Measurements from ENCODE around the gene CYBRD1.

Gene CYBRD1

GRCh38 chr2:171547720-171548119, 25.4 kb downstream of the CYBRD1 start:
- no peak for DNase-seq

GRCh38 chr2:171550613-171551012, 28.3 kb downstream of the CYBRD1 start:
- no peak overlapping the region for H3K4me3 ChIP-seq (ENCODE audit: insufficient read depth, low read depth, low read length, poor library complexity, severe bottlenecking)
- H3K27ac ChIP-seq (ENCODE audit: insufficient read depth, low read length, poor library complexity, severe bottlenecking): no peak overlapping the region
- no peaks in the 10 kb centered on the region for H3K27me3 ChIP-seq (replicated peaks; ENCODE audit: control insufficient read depth, insufficient read depth, low read length, poor library complexity, severe bottlenecking)
- H3K9me3 ChIP-seq (ENCODE audit: control insufficient read depth, low read length): no peaks in the 10 kb centered on the region
- no peaks in the 10 kb centered on the region for H3K4me1 ChIP-seq (ENCODE audit: control insufficient read depth, insufficient read depth, low read length, poor library complexity, severe bottlenecking)
- DNase-seq: no peak
- no peaks in the 10 kb centered on the region for H3K36me3 ChIP-seq (ENCODE audit: control insufficient read depth, insufficient read depth, low read length)

More at GRCh38 chr2:171547720-171548119, 25.4 kb downstream of the CYBRD1 start:
- no peaks in the 10 kb centered on the region for H3K36me3 ChIP-seq (ENCODE audit: control insufficient read depth, insufficient read depth, low read length)
- H3K27ac ChIP-seq (ENCODE audit: insufficient read depth, low read length, poor library complexity, severe bottlenecking): no peak overlapping the region
- H3K4me3 ChIP-seq (ENCODE audit: insufficient read depth, low read depth, low read length, poor library complexity, severe bottlenecking): no peak overlapping the region
- H3K4me1 ChIP-seq (ENCODE audit: control insufficient read depth, insufficient read depth, low read length, poor library complexity, severe bottlenecking): no peaks in the 10 kb centered on the region
- no peaks in the 10 kb centered on the region for H3K9me3 ChIP-seq (ENCODE audit: control insufficient read depth, low read length)
- H3K27me3 ChIP-seq (replicated peaks; ENCODE audit: control insufficient read depth, insufficient read depth, low read length, poor library complexity, severe bottlenecking): no peaks in the 10 kb centered on the region

- DNase-seq: no peak
- Histone ChIP-seq H3K4me3 (ENCODE audit: insufficient read depth, low read depth, low read length, poor library complexity, severe bottlenecking) (no peak overlapping the region), H3K27ac (ENCODE audit: insufficient read depth, low read length, poor library complexity, severe bottlenecking) (no peak overlapping the region), H3K36me3 (ENCODE audit: control insufficient read depth, insufficient read depth, low read length) (no peaks in the 10 kb centered on the region), H3K4me1 (ENCODE audit: control insufficient read depth, insufficient read depth, low read length, poor library complexity, severe bottlenecking) (no peaks in the 10 kb centered on the region), H3K27me3 (replicated peaks; ENCODE audit: control insufficient read depth, insufficient read depth, low read length, poor library complexity, severe bottlenecking) (no peaks in the 10 kb centered on the region), H3K9me3 (ENCODE audit: control insufficient read depth, low read length) (no peaks in the 10 kb centered on the region)
Observed at GRCh38 chr2:171551836-171552235, 29.6 kb downstream of the CYBRD1 start.

- H3K36me3 ChIP-seq (ENCODE audit: control insufficient read depth, insufficient read depth, low read length): no peaks in the 10 kb centered on the region
- H3K4me1 ChIP-seq (ENCODE audit: control insufficient read depth, insufficient read depth, low read length, poor library complexity, severe bottlenecking): no peaks in the 10 kb centered on the region
- no peaks in the 10 kb centered on the region for H3K9me3 ChIP-seq (ENCODE audit: control insufficient read depth, low read length)
- no peak overlapping the region for H3K4me3 ChIP-seq (ENCODE audit: insufficient read depth, low read depth, low read length, poor library complexity, severe bottlenecking)
- no peak overlapping the region for H3K27ac ChIP-seq (ENCODE audit: insufficient read depth, low read length, poor library complexity, severe bottlenecking)
- no peak for DNase-seq
- no peaks in the 10 kb centered on the region for H3K27me3 ChIP-seq (replicated peaks; ENCODE audit: control insufficient read depth, insufficient read depth, low read length, poor library complexity, severe bottlenecking)
Observed at GRCh38 chr2:171553236-171553635, 31.0 kb downstream of the CYBRD1 start.

GRCh38 chr2:171553858-171554257, 31.6 kb downstream of the CYBRD1 start:
- DNase-seq: peak in 1 of 3 donors; percentile 15
- no peaks in the 10 kb centered on the region for H3K36me3 ChIP-seq (ENCODE audit: control insufficient read depth, insufficient read depth, low read length)
- no peak overlapping the region for H3K4me3 ChIP-seq (ENCODE audit: insufficient read depth, low read depth, low read length, poor library complexity, severe bottlenecking)
- H3K4me1 ChIP-seq (ENCODE audit: control insufficient read depth, insufficient read depth, low read length, poor library complexity, severe bottlenecking): no peaks in the 10 kb centered on the region
- no peak overlapping the region for H3K27ac ChIP-seq (ENCODE audit: insufficient read depth, low read length, poor library complexity, severe bottlenecking)
- no peaks in the 10 kb centered on the region for H3K27me3 ChIP-seq (replicated peaks; ENCODE audit: control insufficient read depth, insufficient read depth, low read length, poor library complexity, severe bottlenecking)
- no peaks in the 10 kb centered on the region for H3K9me3 ChIP-seq (ENCODE audit: control insufficient read depth, low read length)

- no peak for DNase-seq
- Histone ChIP-seq H3K4me1 (ENCODE audit: control insufficient read depth, insufficient read depth, low read length, poor library complexity, severe bottlenecking) (no peaks in the 10 kb centered on the region), H3K27me3 (replicated peaks; ENCODE audit: control insufficient read depth, insufficient read depth, low read length, poor library complexity, severe bottlenecking) (no peaks in the 10 kb centered on the region), H3K27ac (ENCODE audit: insufficient read depth, low read length, poor library complexity, severe bottlenecking) (no peak overlapping the region), H3K4me3 (ENCODE audit: insufficient read depth, low read depth, low read length, poor library complexity, severe bottlenecking) (no peak overlapping the region), H3K9me3 (ENCODE audit: control insufficient read depth, low read length) (no peaks in the 10 kb centered on the region), H3K36me3 (ENCODE audit: control insufficient read depth, insufficient read depth, low read length) (no peaks in the 10 kb centered on the region)
Observed at GRCh38 chr2:171554991-171555615, 32.8 kb downstream of the CYBRD1 start.

GRCh38 chr2:171557363-171557762, 35.1 kb downstream of the CYBRD1 start:
- Histone ChIP-seq H3K27ac (ENCODE audit: insufficient read depth, low read length, poor library complexity, severe bottlenecking) (no peak overlapping the region), H3K36me3 (ENCODE audit: control insufficient read depth, insufficient read depth, low read length) (no peaks in the 10 kb centered on the region), H3K4me1 (ENCODE audit: control insufficient read depth, insufficient read depth, low read length, poor library complexity, severe bottlenecking) (no peaks in the 10 kb centered on the region), H3K9me3 (ENCODE audit: control insufficient read depth, low read length) (no peaks in the 10 kb centered on the region), H3K27me3 (replicated peaks; ENCODE audit: control insufficient read depth, insufficient read depth, low read length, poor library complexity, severe bottlenecking) (no peaks in the 10 kb centered on the region), H3K4me3 (ENCODE audit: insufficient read depth, low read depth, low read length, poor library complexity, severe bottlenecking) (no peak overlapping the region)
- no peak for DNase-seq

GRCh38 chr2:171563301-171563700, 41.0 kb downstream of the CYBRD1 start:
- Histone ChIP-seq H3K9me3 (ENCODE audit: control insufficient read depth, low read length) (no peaks in the 10 kb centered on the region), H3K36me3 (ENCODE audit: control insufficient read depth, insufficient read depth, low read length) (no peaks in the 10 kb centered on the region), H3K4me3 (ENCODE audit: insufficient read depth, low read depth, low read length, poor library complexity, severe bottlenecking) (no peak overlapping the region), H3K27ac (ENCODE audit: insufficient read depth, low read length, poor library complexity, severe bottlenecking) (no peak overlapping the region), H3K4me1 (ENCODE audit: control insufficient read depth, insufficient read depth, low read length, poor library complexity, severe bottlenecking) (no peaks in the 10 kb centered on the region), H3K27me3 (replicated peaks; ENCODE audit: control insufficient read depth, insufficient read depth, low read length, poor library complexity, severe bottlenecking) (no peaks in the 10 kb centered on the region)
- no peak for DNase-seq

- Histone ChIP-seq H3K4me1 (ENCODE audit: control insufficient read depth, insufficient read depth, low read length, poor library complexity, severe bottlenecking) (no peaks in the 10 kb centered on the region), H3K27ac (ENCODE audit: insufficient read depth, low read length, poor library complexity, severe bottlenecking) (no peak overlapping the region), H3K4me3 (ENCODE audit: insufficient read depth, low read depth, low read length, poor library complexity, severe bottlenecking) (no peak overlapping the region), H3K9me3 (ENCODE audit: control insufficient read depth, low read length) (no peaks in the 10 kb centered on the region), H3K36me3 (ENCODE audit: control insufficient read depth, insufficient read depth, low read length) (no peaks in the 10 kb centered on the region), H3K27me3 (replicated peaks; ENCODE audit: control insufficient read depth, insufficient read depth, low read length, poor library complexity, severe bottlenecking) (no peaks in the 10 kb centered on the region)
- DNase-seq: no peak
Observed at GRCh38 chr2:171564463-171564862, 42.2 kb downstream of the CYBRD1 start.

- Histone ChIP-seq H3K9me3 (ENCODE audit: control insufficient read depth, low read length) (no peaks in the 10 kb centered on the region), H3K4me3 (ENCODE audit: insufficient read depth, low read depth, low read length, poor library complexity, severe bottlenecking) (no peak overlapping the region), H3K27me3 (replicated peaks; ENCODE audit: control insufficient read depth, insufficient read depth, low read length, poor library complexity, severe bottlenecking) (no peaks in the 10 kb centered on the region), H3K36me3 (ENCODE audit: control insufficient read depth, insufficient read depth, low read length) (no peaks in the 10 kb centered on the region), H3K4me1 (ENCODE audit: control insufficient read depth, insufficient read depth, low read length, poor library complexity, severe bottlenecking) (no peaks in the 10 kb centered on the region), H3K27ac (ENCODE audit: insufficient read depth, low read length, poor library complexity, severe bottlenecking) (no peak overlapping the region)
- no peak for DNase-seq
Observed at GRCh38 chr2:171566057-171566456, 43.8 kb downstream of the CYBRD1 start.

Measured in effector memory CD4-positive, alpha-beta T cell (primary cell).